COLO829 (cell line): Measurements from ENCODE around the gene RNF10.
A peak's percentile ranks its signal among the peaks of the same experiment; 100 is the strongest.
"Not testable (repeated sequence)": the region's sequence is repeated elsewhere in the genome, so short reads cannot be mapped to it uniquely, and the experiment has no call there.

Experiments used
- DNase-seq: peaks from one replicate; pipeline ENCODE4 v3.0.0; 2012; ENCODE audit warnings: low spot score

RNF10 gene

GRCh38 chr12:120528861-120529525 is 5.2 kb upstream of the RNF10 start, which contains the start of gene COQ5:
Gene COQ5, minus strand, starts transcription at chr12:120529158. Its CDS starts 17 bp downstream, at chr12:120529141.
- DNase-seq: peak; percentile 85

GRCh38 chr12:120529641-120530417 is 4.3 kb upstream of the RNF10 start:
- DNase-seq: peak; percentile 43

- DNase-seq: not testable (repeated sequence)
Observed at GRCh38 chr12:120530418-120530761, 3.8 kb upstream of the RNF10 start.

GRCh38 chr12:120532701-120533238 is 1.4 kb upstream of the RNF10 start:
- no peak for DNase-seq

- DNase-seq: peak; percentile 72
Observed at GRCh38 chr12:120534703-120535655, 823 bp downstream of the RNF10 start.

- no peak for DNase-seq
Observed at GRCh38 chr12:120536064-120536791, 2.1 kb downstream of the RNF10 start.

- DNase-seq: no peak
Observed at GRCh38 chr12:120537856-120538220, 3.7 kb downstream of the RNF10 start.

GRCh38 chr12:120538281-120539156 is 4.4 kb downstream of the RNF10 start:
- DNase-seq: no peak

- no peak for DNase-seq
Observed at GRCh38 chr12:120539303-120539702, 5.1 kb downstream of the RNF10 start.

- DNase-seq: no peak
Observed at GRCh38 chr12:120540445-120540844, 6.3 kb downstream of the RNF10 start.

GRCh38 chr12:120542166-120542565 is 8.0 kb downstream of the RNF10 start:
- no peak for DNase-seq

- DNase-seq: no peak
Observed at GRCh38 chr12:120544691-120545090, 10.5 kb downstream of the RNF10 start.

GRCh38 chr12:120546050-120546386 is 11.9 kb downstream of the RNF10 start:
- DNase-seq: peak; percentile 50

GRCh38 chr12:120554678-120555077 is 20.5 kb downstream of the RNF10 start:
- no peak for DNase-seq

GRCh38 chr12:120557589-120557988 is 23.4 kb downstream of the RNF10 start:
- no peak for DNase-seq

GRCh38 chr12:120562906-120563305 is 28.8 kb downstream of the RNF10 start:
- no peak for DNase-seq

GRCh38 chr12:120563495-120563894 is 29.3 kb downstream of the RNF10 start:
- DNase-seq: no peak

- no peak for DNase-seq
Observed at GRCh38 chr12:120571299-120571698, 37.1 kb downstream of the RNF10 start.

- DNase-seq: no peak
Observed at GRCh38 chr12:120573560-120573959, 39.4 kb downstream of the RNF10 start.

GRCh38 chr12:120574106-120574505 is 40.0 kb downstream of the RNF10 start:
- no peak for DNase-seq

GRCh38 chr12:120579179-120579578 is 45.0 kb downstream of the RNF10 start:
- no peak for DNase-seq
